OCI-LY7 (cell line): Measurements from ENCODE around the gene HAND1. TPM values are rescaled to one million over a fixed set of nuclear protein-coding genes. Genes with fewer than 3 reads are reported as not detected.

Source experiments
- BruUV-seq: library from RNA; stranded (reverse); fragments of 400-500 nt; replicated peaks from 2 replicates; lab custom pipeline; 2021; lab: Mats Ljungman, UMichigan
- CTCF ChIA-PET: fragments of 300-600 bp; sonication (Branson Sonifier 250); formaldehyde crosslinking; loops from one replicate; lab custom pipeline; 2022; ENCODE audit warnings: antibody characterized with exemption; ENCODE audit not compliant: unreplicated experiment; lab: Charles Lee
- POLR2A ChIA-PET: fragments of 300-600 bp; sonication (Branson Sonifier 250); formaldehyde crosslinking; loops from one replicate; lab custom pipeline; 2022; ENCODE audit warnings: antibody characterized with exemption; lab: Charles Lee
- DNase-seq: peaks from one replicate; pipeline ENCODE4 v3.0.0-alpha.2; 2015; ENCODE audit warnings: low spot score
- H2AFZ ChIP-seq: fragments of 200-600 bp; sonication (generic), shearing (Covaris generic); 2 replicates; pipeline ENCODE4 v1.6.1; 2014; ENCODE audit warnings: mild to moderate bottlenecking, antibody characterized with exemption, low read length, moderate library complexity
- H3K27ac ChIP-seq: fragments of 200-600 bp; sonication (generic); 2 replicates; pipeline ENCODE4 v1.5.1; 2014; ENCODE audit warnings: mixed run types, low read depth, mild to moderate bottlenecking, moderate library complexity, low read length, inconsistent platforms; ENCODE audit not compliant: poor library complexity, severe bottlenecking
- H3K36me3 ChIP-seq: fragments of 200-600 bp; sonication (generic); 2 replicates; pipeline ENCODE4 v1.6.1; 2014; ENCODE audit warnings: mild to moderate bottlenecking, antibody characterized with exemption, low read length, moderate library complexity, mixed read lengths; ENCODE audit not compliant: insufficient read depth
- H3K4me1 ChIP-seq: fragments of 200-600 bp; sonication (generic); 2 replicates; pipeline ENCODE4 v1.5.1; 2014; ENCODE audit warnings: mild to moderate bottlenecking, low read length; ENCODE audit not compliant: insufficient read depth, poor library complexity, severe bottlenecking
- H3K4me2 ChIP-seq: fragments of 200-600 bp; sonication (generic); 2 replicates; pipeline ENCODE4 v1.6.1; 2014; ENCODE audit warnings: mild to moderate bottlenecking, low read length
- H3K4me3 ChIP-seq: fragments of 200-600 bp; sonication (generic); 2 replicates; pipeline ENCODE4 v1.5.1; 2014; ENCODE audit warnings: mild to moderate bottlenecking, low read depth, low read length; ENCODE audit not compliant: poor library complexity, severe bottlenecking
- H3K79me2 ChIP-seq: fragments of 200-600 bp; sonication (generic); 2 replicates; pipeline ENCODE4 v1.6.1; 2016; ENCODE audit warnings: low read depth, mild to moderate bottlenecking, low read length, moderate library complexity, mixed read lengths; ENCODE audit not compliant: insufficient read depth
- H3K9me2 ChIP-seq: fragments of 200-600 bp; sonication (generic); 2 replicates; pipeline ENCODE4 v1.6.1; 2016; ENCODE audit warnings: mild to moderate bottlenecking, low read length, mixed read lengths; ENCODE audit not compliant: insufficient read depth
- H3K9me3 ChIP-seq: fragments of 200-600 bp; sonication (generic); 2 replicates; pipeline ENCODE4 v1.6.1; 2014; ENCODE audit warnings: mild to moderate bottlenecking, mixed run types, low read length, mixed read lengths
- H4K20me1 ChIP-seq: fragments of 200-600 bp; sonication (generic); 2 replicates; pipeline ENCODE4 v1.6.1; 2014; ENCODE audit warnings: mild to moderate bottlenecking, antibody characterized with exemption, low read length, moderate library complexity, mixed read lengths; ENCODE audit not compliant: insufficient read depth
- EZH2phosphoT487 ChIP-seq: fragments of 200-600 bp; sonication (generic); IDR thresholded peaks from 2 replicates; pipeline ENCODE4 v1.6.1; 2018; ENCODE audit warnings: low read depth, borderline replicate concordance, mild to moderate bottlenecking, mixed run types, antibody characterized with exemption, low read length, moderate library complexity, mixed read lengths
- intact Hi-C: fragments of 100-400 bp; cut with micrococcal nuclease; formaldehyde crosslinking; loops from one replicate; pipeline ENCODE4 v1.10.0; 2022; ENCODE audit not compliant: unreplicated experiment
- total RNA-seq, 2 experiments: library from RNA; depleted of rRNA in 1 of 2; stranded (reverse); fragments of >200 nt in 1 of 2; shearing (Covaris generic) in 1 of 2; gene quantifications; 2 replicates each; pipeline ENCODE4 v1.2.3, GENCODE V29; 2014 to 2022
- TF ChIP-seq, protein P1 (sequence below): fragments of 200-600 bp; sonication (generic); conservative IDR thresholded peaks from 2 replicates; pipeline ENCODE4 v1.5.1; 2014; ENCODE audit warnings: mild to moderate bottlenecking, antibody characterized with exemption, low read length, moderate library complexity, mixed read lengths

Gene HAND1
- total RNA-seq, 2 experiments from 2014 or later: not detected

DNA sequence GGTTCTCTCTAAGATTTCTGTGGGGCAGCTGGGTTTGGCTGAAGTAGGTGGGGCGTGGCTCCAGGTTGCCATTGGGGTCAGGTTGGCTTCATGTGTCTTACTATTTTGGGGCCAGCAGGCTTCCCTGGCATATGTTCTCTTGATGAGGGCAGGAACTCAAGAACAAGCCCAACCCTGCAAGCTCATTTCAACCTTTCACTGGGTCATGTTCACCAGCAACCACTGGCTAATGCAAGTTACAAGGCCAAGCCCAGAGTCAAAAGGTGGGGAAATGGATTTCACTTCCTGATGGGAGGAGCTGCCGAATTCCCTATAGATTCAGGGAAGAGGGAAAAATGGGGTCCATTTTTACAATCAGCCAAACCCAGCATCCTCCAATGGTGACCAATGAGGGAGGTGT, 34.0 kb upstream of the HAND1 start:
- no peak for DNase-seq
- H3K9me2 ChIP-seq: no peaks in the 10 kb centered on the region
- H3K9me3 ChIP-seq: no peaks in the 10 kb centered on the region
- ChIA-PET CTCF (no interaction called here), POLR2A (interaction anchor here (0.6 kb wide), 1 partner anchor 19 kb away, joined by 4 read pairs; no protein-coding TSS in a partner anchor)
- no peak overlapping the region for H3K4me2 ChIP-seq
- no TSS peak for BruUV-seq
- TF ChIP-seq, protein P1, sequence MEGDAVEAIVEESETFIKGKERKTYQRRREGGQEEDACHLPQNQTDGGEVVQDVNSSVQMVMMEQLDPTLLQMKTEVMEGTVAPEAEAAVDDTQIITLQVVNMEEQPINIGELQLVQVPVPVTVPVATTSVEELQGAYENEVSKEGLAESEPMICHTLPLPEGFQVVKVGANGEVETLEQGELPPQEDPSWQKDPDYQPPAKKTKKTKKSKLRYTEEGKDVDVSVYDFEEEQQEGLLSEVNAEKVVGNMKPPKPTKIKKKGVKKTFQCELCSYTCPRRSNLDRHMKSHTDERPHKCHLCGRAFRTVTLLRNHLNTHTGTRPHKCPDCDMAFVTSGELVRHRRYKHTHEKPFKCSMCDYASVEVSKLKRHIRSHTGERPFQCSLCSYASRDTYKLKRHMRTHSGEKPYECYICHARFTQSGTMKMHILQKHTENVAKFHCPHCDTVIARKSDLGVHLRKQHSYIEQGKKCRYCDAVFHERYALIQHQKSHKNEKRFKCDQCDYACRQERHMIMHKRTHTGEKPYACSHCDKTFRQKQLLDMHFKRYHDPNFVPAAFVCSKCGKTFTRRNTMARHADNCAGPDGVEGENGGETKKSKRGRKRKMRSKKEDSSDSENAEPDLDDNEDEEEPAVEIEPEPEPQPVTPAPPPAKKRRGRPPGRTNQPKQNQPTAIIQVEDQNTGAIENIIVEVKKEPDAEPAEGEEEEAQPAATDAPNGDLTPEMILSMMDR: no peak
- TF ChIP-seq EZH2phosphoT487: no peak
- H3K4me3 ChIP-seq: no peak overlapping the region
- H2AFZ ChIP-seq: no peak overlapping the region
- H3K4me1 ChIP-seq: no peaks in the 10 kb centered on the region
- intact Hi-C loops: no loop called here
- H4K20me1 ChIP-seq: no peaks in the 10 kb centered on the region
- H3K36me3 ChIP-seq: no peaks in the 10 kb centered on the region
- no peak overlapping the region for H3K27ac ChIP-seq
- no peaks in the 10 kb centered on the region for H3K79me2 ChIP-seq

DNA sequence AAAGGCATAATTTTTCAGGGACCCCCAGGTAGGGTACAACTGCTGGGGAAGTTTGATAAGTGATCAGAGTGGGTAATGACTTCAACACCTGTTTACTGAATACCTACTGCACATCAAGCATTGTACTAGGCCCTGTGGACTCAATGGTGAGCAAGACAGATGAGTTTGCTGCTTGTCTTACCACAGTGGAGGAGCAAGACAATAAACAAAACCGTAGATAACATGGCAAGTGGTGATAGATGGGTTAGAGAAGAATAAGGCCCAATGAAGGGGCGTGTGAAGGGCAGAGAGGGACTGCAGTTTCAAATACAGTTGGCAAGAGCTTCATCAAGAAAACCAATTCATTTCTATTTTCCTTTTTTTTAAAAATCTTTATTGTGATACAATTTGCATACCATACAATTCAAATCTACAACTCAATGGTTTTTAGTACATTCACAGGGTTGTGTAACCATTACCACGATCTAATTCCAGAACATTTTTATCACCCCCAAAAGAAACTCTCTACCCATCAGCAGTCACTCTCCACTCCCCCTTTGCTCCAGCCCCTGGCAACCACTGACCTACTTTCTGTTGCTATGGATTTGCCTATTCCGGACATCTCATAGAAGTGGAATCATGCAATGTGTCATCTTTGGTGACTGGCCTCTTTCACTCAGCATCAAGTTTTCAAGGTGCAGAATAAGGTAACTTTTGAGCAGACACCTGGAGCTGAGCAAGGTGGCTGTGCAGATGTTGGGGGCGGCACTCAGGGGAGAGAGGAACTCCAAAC, 31.9 kb upstream of the HAND1 start:
- CTCF ChIA-PET: no interaction called here
- no peak overlapping the region for H3K4me2 ChIP-seq
- no peaks in the 10 kb centered on the region for H3K36me3 ChIP-seq
- H2AFZ ChIP-seq: no peak overlapping the region
- no peak overlapping the region for H3K27ac ChIP-seq
- H3K79me2 ChIP-seq: no peaks in the 10 kb centered on the region
- no peaks in the 10 kb centered on the region for H4K20me1 ChIP-seq
- POLR2A ChIA-PET: interaction anchor here (0.6 kb wide), 1 partner anchor 325 kb away, joined by 3 read pairs; no protein-coding TSS in a partner anchor
- no peaks in the 10 kb centered on the region for H3K9me2 ChIP-seq
- intact Hi-C loops: no loop called here
- no peak for TF ChIP-seq EZH2phosphoT487
- TF ChIP-seq, protein P1: no peak
- no TSS peak for BruUV-seq
- no peak overlapping the region for H3K4me3 ChIP-seq
- DNase-seq: no peak
- H3K9me3 ChIP-seq: no peaks in the 10 kb centered on the region
- no peaks in the 10 kb centered on the region for H3K4me1 ChIP-seq

DNA sequence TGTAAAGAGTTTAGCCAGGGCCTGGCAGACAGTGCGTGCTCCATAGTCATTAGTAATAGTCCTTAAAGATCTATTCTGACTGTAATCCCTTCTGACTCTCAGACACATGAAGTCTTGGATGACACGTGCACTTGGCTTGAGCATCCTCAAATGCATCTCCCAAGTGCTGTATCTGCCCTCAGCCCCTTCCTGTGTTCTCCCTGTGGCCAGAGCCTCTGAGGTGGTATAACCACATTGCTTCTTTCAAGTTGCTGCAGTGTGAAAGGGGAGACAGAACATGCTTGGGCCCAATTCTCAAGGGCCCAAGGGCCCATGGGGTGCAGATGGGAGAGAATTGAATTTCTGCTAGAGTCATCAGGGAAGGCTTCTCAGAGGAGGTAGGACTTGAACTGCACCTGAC, 30.1 kb upstream of the HAND1 start:
- H2AFZ ChIP-seq: no peak overlapping the region
- no peak overlapping the region for H3K4me2 ChIP-seq
- H3K9me2 ChIP-seq: no peaks in the 10 kb centered on the region
- CTCF ChIA-PET: no interaction called here
- no peaks in the 10 kb centered on the region for H3K36me3 ChIP-seq
- H4K20me1 ChIP-seq: no peaks in the 10 kb centered on the region
- H3K79me2 ChIP-seq: no peaks in the 10 kb centered on the region
- intact Hi-C loops: no loop called here
- POLR2A ChIA-PET: no interaction called here
- DNase-seq: no peak
- H3K4me3 ChIP-seq: no peak overlapping the region
- H3K4me1 ChIP-seq: no peaks in the 10 kb centered on the region
- no TSS peak for BruUV-seq
- H3K27ac ChIP-seq: no peak overlapping the region
- no peak for TF ChIP-seq EZH2phosphoT487
- TF ChIP-seq, protein P1: no peak
- H3K9me3 ChIP-seq: no peaks in the 10 kb centered on the region
